Erythroblast (primary cell): ENCODE measurements around the gene PATJ.

Experiments used
- GATA1 ChIP-seq: IDR thresholded peaks from 2 replicates; pipeline ENCODE4 v1.6.1; 2011; ENCODE audit warnings: low read depth, mild to moderate bottlenecking, control low read depth, low read length, moderate library complexity
- POLR2A ChIP-seq: IDR thresholded peaks from 2 replicates; pipeline ENCODE4 v1.6.1; 2011; ENCODE audit warnings: mild to moderate bottlenecking, low read length

DNA sequence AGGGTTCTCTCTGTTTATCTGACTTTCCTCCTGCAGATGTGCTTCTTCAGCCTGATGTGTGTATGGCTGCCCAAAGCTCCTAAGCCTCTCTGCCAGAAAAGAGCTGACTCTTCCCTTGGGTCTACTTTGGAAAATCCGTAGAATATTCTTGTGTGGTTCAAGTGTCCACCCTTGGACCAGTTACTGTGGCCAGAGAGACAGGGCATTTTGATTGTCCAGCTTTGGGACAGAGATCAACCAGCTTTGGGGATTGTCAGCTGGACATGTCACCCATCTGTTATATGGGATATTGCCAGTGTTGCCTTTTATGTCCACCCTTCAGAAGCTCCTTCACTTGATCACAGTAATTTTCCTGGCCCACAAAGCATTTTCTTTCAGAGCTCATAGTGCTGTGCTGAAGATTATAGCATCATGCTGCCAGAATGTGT is 326.1 kb downstream of the PATJ start:
- no peak for TF ChIP-seq POLR2A
- TF ChIP-seq GATA1: no peak
